ENCODE data around the gene TMEM39B. TPM values are rescaled to one million over a fixed set of nuclear protein-coding genes. Genes with fewer than 3 reads are reported as not detected.
"Not testable (repeated sequence)": the region's sequence is repeated elsewhere in the genome, so short reads cannot be mapped to it uniquely, and the experiment has no call there.

TMEM39B gene
- polyA plus RNA-seq, 3 donors = 3.3 to 30.6 (median 3.4) TPM

DNA sequence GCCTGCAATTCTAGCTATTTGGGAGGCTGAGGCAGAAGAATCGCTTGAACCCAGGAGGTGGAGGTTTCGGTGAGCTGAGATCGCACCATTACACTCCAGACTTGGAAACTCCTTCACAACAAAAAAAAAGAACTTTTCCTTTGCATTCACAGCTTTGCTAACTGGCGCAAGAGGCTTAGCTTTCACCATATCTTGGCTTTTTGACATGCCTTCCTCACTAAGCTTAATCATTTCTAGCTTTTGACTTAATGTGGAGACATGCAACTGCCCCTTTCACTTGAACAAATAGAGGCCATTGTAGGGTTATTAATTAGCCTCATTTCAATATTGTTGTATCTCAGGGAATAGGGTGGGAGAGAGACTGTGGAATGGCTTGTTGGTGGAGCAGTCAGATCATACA is 43.8 kb downstream of the TMEM39B start:
- DNase-seq = no peak
- H3K4me2 ChIP-seq (replicated peaks; ENCODE audit: extremely low read depth, low read length, poor library complexity, severe bottlenecking) = no peak overlapping the region
- H3K79me2 ChIP-seq (ENCODE audit: insufficient read depth, low read length) = peaks cover 99% of the 10 kb centered on the region
- peaks cover 10% of the 10 kb centered on the region in 2 donors for H3K4me1 ChIP-seq (ENCODE audit: control insufficient read depth in 1 of 2, insufficient read depth in 2 of 2, low read length in 2 of 2)
- no CpG with 5 or more reads among the region's 4 CpGs for WGBS (ENCODE audit: insufficient coverage)
- no peaks in the 10 kb centered on the region for H3K9me3 Mint-ChIP-seq
- H3K36me3 ChIP-seq (replicated peaks in 1 of 2; ENCODE audit: control insufficient read depth in 1 of 2, insufficient read depth in 2 of 2, low read length in 2 of 2) = peaks cover 2 to 12% of the 10 kb centered on the region in 2 donors
- peaks cover 13 to 23% of the 10 kb centered on the region in 2 donors for H3K36me3 Mint-ChIP-seq
- intact Hi-C loops (cut with micrococcal nuclease) = no loop called here
- no peak overlapping the region for H3K27ac ChIP-seq (ENCODE audit: low read depth in 1 of 2, low read length in 2 of 2)
- peaks cover 0 to 2% (median 0%) of the 10 kb centered on the region in 3 donors for H3K27me3 Mint-ChIP-seq (ENCODE audit: low read depth in 3 of 3)
- H3K4me1 Mint-ChIP-seq = peaks cover 21% of the 10 kb centered on the region
- no peak for TF ChIP-seq CTCF (IDR thresholded peaks at IDR 0.05)
- H3K4me3 ChIP-seq (replicated peaks in 1 of 3; ENCODE audit: low read depth in 2 of 3, low read length in 3 of 3) = no peak overlapping the region
- H3K9ac ChIP-seq (ENCODE audit: insufficient read depth, low read length, poor library complexity, severe bottlenecking) = no peak overlapping the region
- peak overlapping the region in 1 of 7 donors; percentile 63 for H3K27ac Mint-ChIP-seq
- H2AFZ ChIP-seq (ENCODE audit: insufficient read depth, low read depth, low read length, poor library complexity, severe bottlenecking) = no peak overlapping the region
- no peaks in the 10 kb centered on the region for H3K27me3 ChIP-seq (ENCODE audit: control insufficient read depth in 2 of 2, insufficient read depth in 2 of 2, low read length in 2 of 2)
- no peak overlapping the region for H3K4me3 Mint-ChIP-seq
- no peaks in the 10 kb centered on the region for H3K9me3 ChIP-seq (replicated peaks in 1 of 2; ENCODE audit: control insufficient read depth in 1 of 2, insufficient read depth in 1 of 2, low read length in 2 of 2)
- H4K20me1 ChIP-seq (ENCODE audit: insufficient read depth, low read length) = peaks cover 95% of the 10 kb centered on the region

DNA sequence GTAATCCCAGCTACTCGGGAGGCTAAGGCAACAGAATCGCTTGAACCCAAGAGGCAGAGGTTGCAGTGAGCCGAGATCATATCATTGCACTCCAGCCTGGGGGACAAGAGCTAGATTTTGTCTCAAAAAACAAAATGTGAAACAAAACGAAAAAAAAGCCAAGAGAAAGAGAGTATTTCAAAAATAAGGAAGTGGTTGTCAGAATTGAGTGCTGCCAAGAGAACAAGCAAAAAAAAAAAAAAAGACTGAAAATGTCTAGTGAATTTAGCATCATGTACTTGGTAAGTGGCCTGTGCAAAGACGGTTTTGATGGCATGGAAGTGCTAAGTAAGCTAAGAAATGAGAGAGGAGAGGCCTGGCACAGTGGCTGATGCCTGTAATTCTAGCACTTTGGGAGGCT is 49.4 kb downstream of the TMEM39B start:
- Mint-ChIP-seq H3K4me1 (peaks cover 39% of the 10 kb centered on the region), H3K27ac (peak overlapping the region; percentile 19 to 83 (median 73)), H3K27me3 (ENCODE audit: low read depth in 3 of 3) (peaks cover 0 to 1% (median 0%) of the 10 kb centered on the region in 3 donors), H3K4me3 (peak overlapping the region; percentile 63 to 64), H3K9me3 (peaks cover 0 to 2% (median 0%) of the 10 kb centered on the region in 7 donors), H3K36me3 (peaks cover 2% of the 10 kb centered on the region in 2 donors)
- TF ChIP-seq CTCF (IDR thresholded peaks at IDR 0.05) = no peak
- Histone ChIP-seq H3K4me2 (replicated peaks; ENCODE audit: extremely low read depth, low read length, poor library complexity, severe bottlenecking) (peak overlapping the region; percentile 25), H4K20me1 (ENCODE audit: insufficient read depth, low read length) (peaks cover 90% of the 10 kb centered on the region), H2AFZ (ENCODE audit: insufficient read depth, low read depth, low read length, poor library complexity, severe bottlenecking) (no peak overlapping the region), H3K4me1 (ENCODE audit: control insufficient read depth in 1 of 2, insufficient read depth in 2 of 2, low read length in 2 of 2) (peaks cover 30 to 38% of the 10 kb centered on the region in 2 donors), H3K9me3 (replicated peaks in 1 of 2; ENCODE audit: control insufficient read depth in 1 of 2, insufficient read depth in 1 of 2, low read length in 2 of 2) (no peaks in the 10 kb centered on the region), H3K27me3 (ENCODE audit: control insufficient read depth in 2 of 2, insufficient read depth in 2 of 2, low read length in 2 of 2) (no peaks in the 10 kb centered on the region), H3K79me2 (ENCODE audit: insufficient read depth, low read length) (peaks cover 98% of the 10 kb centered on the region), H3K9ac (ENCODE audit: insufficient read depth, low read length, poor library complexity, severe bottlenecking) (no peak overlapping the region), H3K36me3 (replicated peaks in 1 of 2; ENCODE audit: control insufficient read depth in 1 of 2, insufficient read depth in 2 of 2, low read length in 2 of 2) (no peaks in the 10 kb centered on the region), H3K27ac (ENCODE audit: low read depth in 1 of 2, low read length in 2 of 2) (peak overlapping the region in 1 of 2 donors; percentile 45), H3K4me3 (replicated peaks in 1 of 3; ENCODE audit: low read depth in 2 of 3, low read length in 3 of 3) (peak overlapping the region in 1 of 3 experiments; percentile 17)
- 0% methylated on average over 5 of the region's 5 CpGs for WGBS (ENCODE audit: insufficient coverage)
- intact Hi-C loops (cut with micrococcal nuclease) = no loop called here
- peak in 1 of 3 donors; percentile 7 for DNase-seq

DNA sequence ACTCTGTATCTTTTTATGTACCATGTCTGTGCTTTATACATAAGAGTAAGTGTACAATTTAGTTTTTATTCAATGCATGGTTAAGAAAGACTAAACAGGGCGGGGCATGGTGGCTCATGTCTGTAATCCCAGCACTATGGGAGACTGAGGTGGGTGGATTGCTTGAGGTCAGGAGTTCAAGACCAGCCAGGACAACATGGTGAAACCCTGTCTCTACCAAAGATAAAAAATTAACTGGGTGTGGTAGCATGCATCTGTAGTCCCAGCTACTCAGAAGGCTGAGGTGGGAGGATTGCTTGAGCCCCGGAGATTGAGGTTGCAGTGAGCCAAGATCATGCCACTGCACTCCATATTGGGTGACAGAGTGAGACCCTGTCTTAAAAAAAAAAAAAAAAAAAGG is 50.6 kb downstream of the TMEM39B start:
- H2AFZ ChIP-seq (ENCODE audit: insufficient read depth, low read depth, low read length, poor library complexity, severe bottlenecking); H3K27ac ChIP-seq (ENCODE audit: low read depth in 1 of 2, low read length in 2 of 2); DNase-seq; H3K36me3 ChIP-seq (replicated peaks in 1 of 2; ENCODE audit: control insufficient read depth in 1 of 2, insufficient read depth in 2 of 2, low read length in 2 of 2); H3K4me2 ChIP-seq (replicated peaks; ENCODE audit: extremely low read depth, low read length, poor library complexity, severe bottlenecking); intact Hi-C loops (cut with micrococcal nuclease); H3K4me3 Mint-ChIP-seq; H3K27me3 Mint-ChIP-seq (ENCODE audit: low read depth in 3 of 3); H3K27me3 ChIP-seq (ENCODE audit: control insufficient read depth in 2 of 2, insufficient read depth in 2 of 2, low read length in 2 of 2); H3K36me3 Mint-ChIP-seq; H3K9ac ChIP-seq (ENCODE audit: insufficient read depth, low read length, poor library complexity, severe bottlenecking); H3K9me3 ChIP-seq (replicated peaks in 1 of 2; ENCODE audit: control insufficient read depth in 1 of 2, insufficient read depth in 1 of 2, low read length in 2 of 2); H3K9me3 Mint-ChIP-seq; H3K4me3 ChIP-seq (replicated peaks in 1 of 3; ENCODE audit: low read depth in 2 of 3, low read length in 3 of 3): not testable (repeated sequence)
- Histone ChIP-seq H3K4me1 (ENCODE audit: control insufficient read depth in 1 of 2, insufficient read depth in 2 of 2, low read length in 2 of 2) (peaks cover 32 to 41% of the 10 kb centered on the region in 2 donors), H3K79me2 (ENCODE audit: insufficient read depth, low read length) (peaks cover 96% of the 10 kb centered on the region), H4K20me1 (ENCODE audit: insufficient read depth, low read length) (peaks cover 89% of the 10 kb centered on the region)
- Mint-ChIP-seq H3K4me1 (peaks cover 47% of the 10 kb centered on the region), H3K27ac (peak overlapping the region in 2 of 7 donors; percentile 6 to 13)
- WGBS (ENCODE audit: insufficient coverage) = no CpG with 5 or more reads among the region's 2 CpGs

All from CD14-positive monocyte (primary cell).